Measurements from ENCODE around the gene RAB11FIP4.

Gene RAB11FIP4

GRCh38 chr17:31527606-31528005 lies 136.1 kb downstream of the RAB11FIP4 start:
- DNase-seq = no peak

- DNase-seq = no peak
Measured at GRCh38 chr17:31528291-31528874, 136.9 kb downstream of the RAB11FIP4 start.

- no peak for DNase-seq
Measured at GRCh38 chr17:31529841-31530251, 138.4 kb downstream of the RAB11FIP4 start.

- no peak for DNase-seq
Measured at GRCh38 chr17:31530391-31530985, 139.0 kb downstream of the RAB11FIP4 start.

GRCh38 chr17:31531336-31531980 lies 140.0 kb downstream of the RAB11FIP4 start:
- DNase-seq = no peak

- no peak for DNase-seq
Measured at GRCh38 chr17:31532081-31532480, 140.6 kb downstream of the RAB11FIP4 start.

GRCh38 chr17:31532526-31532925 lies 141.1 kb downstream of the RAB11FIP4 start:
- no peak for DNase-seq

GRCh38 chr17:31533546-31534155 lies 142.2 kb downstream of the RAB11FIP4 start:
- DNase-seq = peak; percentile 91

- DNase-seq = no peak
Measured at GRCh38 chr17:31534223-31534888, 142.9 kb downstream of the RAB11FIP4 start.

GRCh38 chr17:31535581-31535981 lies 144.1 kb downstream of the RAB11FIP4 start:
- DNase-seq = no peak

- no peak for DNase-seq
Measured at GRCh38 chr17:31536451-31536850, 145.0 kb downstream of the RAB11FIP4 start.

GRCh38 chr17:31537565-31538011 lies 146.1 kb downstream of the RAB11FIP4 start:
- no peak for DNase-seq

GRCh38 chr17:31538080-31538762 lies 146.7 kb downstream of the RAB11FIP4 start:
- DNase-seq = no peak

GRCh38 chr17:31540602-31541307 lies 149.3 kb downstream of the RAB11FIP4 start:
- DNase-seq = no peak

- no peak for DNase-seq
Measured at GRCh38 chr17:31541559-31541958, 150.1 kb downstream of the RAB11FIP4 start.

GRCh38 chr17:31544186-31544585 lies 152.7 kb downstream of the RAB11FIP4 start:
- DNase-seq = no peak

GRCh38 chr17:31546650-31547049 lies 155.2 kb downstream of the RAB11FIP4 start:
- DNase-seq = no peak

GRCh38 chr17:31548709-31549108 lies 157.2 kb downstream of the RAB11FIP4 start:
- DNase-seq = no peak

- peak; percentile 33 for DNase-seq
Measured at GRCh38 chr17:31549121-31549524, 157.6 kb downstream of the RAB11FIP4 start.

GRCh38 chr17:31549525-31550388 lies 158.3 kb downstream of the RAB11FIP4 start:
- DNase-seq = peak; percentile 94
